Measurements from ENCODE around the gene ERH.

ERH gene

GRCh38 chr14:69331206-69331605, 66.9 kb downstream of the ERH start:
- no peak for TF ChIP-seq CTCF (IDR thresholded peaks at IDR 0.05)
